HG03575 (cell line): ENCODE results near the gene GPRIN2.
"Not testable (repeated sequence)": the region's sequence is repeated elsewhere in the genome, so short reads cannot be mapped to it uniquely, and the experiment has no call there.

Experiments used
- ATAC-seq: cut with Tn5 transposase; IDR thresholded peaks from one replicate; pipeline ENCODE4 v1.9.1; 2021; ENCODE audit not compliant: unreplicated experiment, insufficient number of reproducible peaks, low FRiP score; ENCODE audit errors: extremely low read depth

The GPRIN2 gene

DNA sequence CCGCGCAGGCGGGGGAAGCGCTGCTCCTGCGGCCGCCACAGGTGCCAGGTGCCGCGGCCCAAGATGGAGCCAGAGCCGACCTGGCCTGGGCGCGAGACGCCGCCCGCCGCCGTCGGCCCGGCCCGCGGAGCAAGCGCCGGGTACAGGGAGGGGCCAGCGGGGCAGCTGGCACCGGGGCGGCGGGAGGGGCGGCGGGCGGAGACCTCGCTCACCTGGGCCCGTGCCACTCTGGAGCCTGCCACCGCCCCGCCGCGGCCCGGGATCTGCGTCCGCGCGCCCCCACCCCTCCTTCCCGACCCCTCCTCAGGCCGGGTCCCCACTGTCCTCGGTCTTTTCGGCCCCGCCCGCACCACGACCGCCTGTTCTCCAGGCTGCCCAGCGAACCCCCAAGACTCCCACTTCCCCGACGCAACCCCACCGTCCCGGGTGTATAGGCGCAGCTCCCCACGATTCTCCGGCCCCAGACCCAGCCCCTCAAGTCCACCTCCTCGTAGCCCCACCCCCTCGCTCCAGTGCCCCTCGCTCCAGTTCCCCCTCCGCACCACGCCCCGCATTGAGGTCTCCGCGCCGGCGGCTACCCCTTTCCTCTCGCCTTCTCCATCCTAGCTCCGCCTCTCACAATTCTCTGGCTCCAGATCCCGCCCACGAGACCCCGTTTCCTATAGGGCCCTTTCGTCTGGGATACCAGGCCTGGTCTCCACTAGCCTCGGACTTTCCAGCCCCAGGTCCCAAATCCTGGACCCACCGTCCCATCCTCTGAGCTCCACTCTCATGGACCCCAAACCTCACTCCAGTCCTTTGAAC lies at the start of gene GPRIN2:
Gene GPRIN2 (minus strand): TSS at position 144 of the 804 bp plus-strand sequence. CDS start 5,922 bp downstream, outside the sequence.
- ATAC-seq = no peak

DNA sequence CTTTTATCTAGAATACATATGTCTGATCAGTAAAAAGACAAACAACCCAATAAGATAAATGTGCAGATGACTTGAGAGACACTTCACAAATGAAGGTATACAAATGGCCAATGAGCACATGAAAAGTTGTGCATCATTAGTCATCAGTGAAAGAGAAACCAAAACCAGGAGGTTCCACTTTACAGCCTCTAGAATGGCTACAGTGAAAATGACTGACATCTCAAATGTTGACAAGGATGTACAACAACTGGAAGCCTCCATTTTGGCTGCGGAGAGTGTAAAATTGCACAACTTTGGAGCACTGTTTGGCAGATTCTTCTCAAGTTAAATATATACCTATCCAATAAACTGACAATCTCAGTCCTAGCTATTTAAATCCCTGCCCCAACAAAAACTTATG lies 44.1 kb upstream of the GPRIN2 start:
- ATAC-seq = peak; percentile 57

DNA sequence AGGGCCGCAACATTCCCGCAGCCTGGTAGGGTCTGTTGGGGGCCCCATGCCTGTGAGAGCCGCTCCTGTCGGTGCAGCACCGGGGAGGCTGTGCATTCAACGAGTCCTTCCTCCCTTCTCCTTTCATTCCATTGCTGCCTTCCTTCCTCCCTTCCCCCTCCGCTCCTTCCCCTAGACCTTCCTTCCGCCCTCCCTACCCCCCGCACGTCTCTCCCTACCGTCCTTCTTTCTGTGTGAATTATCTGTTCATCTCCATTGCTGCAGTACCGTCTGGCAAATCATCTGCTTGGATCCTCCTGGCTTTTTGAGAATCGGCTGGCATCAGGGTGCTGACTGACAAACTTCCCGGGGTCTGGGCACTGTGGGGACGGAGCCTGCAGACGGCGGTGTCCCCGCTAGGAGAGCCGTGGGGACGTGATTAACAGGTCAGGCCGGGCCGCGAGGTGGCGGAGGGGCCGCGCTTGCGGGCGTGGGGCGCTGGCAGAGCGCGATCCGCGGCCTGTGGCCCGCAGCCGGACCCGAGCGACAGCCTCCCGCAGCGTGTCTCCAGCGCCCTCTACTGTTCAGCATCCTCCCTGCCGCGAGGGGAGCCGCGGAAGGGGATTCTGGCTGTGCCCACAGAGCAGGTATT lies 41.3 kb upstream of the GPRIN2 start:
- ATAC-seq = not testable (repeated sequence)

DNA sequence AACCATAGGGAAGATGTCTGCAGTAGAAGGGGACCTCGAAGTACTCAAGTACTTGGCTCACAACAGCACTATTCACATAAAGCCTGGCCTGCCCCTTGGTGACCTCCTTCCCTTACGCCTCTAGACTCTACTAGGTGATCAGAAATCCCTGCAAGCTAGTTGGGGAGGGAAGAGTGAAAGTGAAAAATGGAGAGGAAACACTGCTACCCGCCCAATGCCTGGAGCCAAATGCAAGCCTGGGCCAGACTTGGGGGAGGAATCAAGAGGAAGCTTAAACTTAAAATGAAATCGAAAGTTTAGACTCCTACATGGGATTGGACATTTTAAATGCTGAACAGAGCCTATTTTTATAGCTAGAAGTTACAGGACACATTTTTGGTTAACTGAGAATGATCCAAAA lies 40.1 kb upstream of the GPRIN2 start:
- ATAC-seq = not testable (repeated sequence)

DNA sequence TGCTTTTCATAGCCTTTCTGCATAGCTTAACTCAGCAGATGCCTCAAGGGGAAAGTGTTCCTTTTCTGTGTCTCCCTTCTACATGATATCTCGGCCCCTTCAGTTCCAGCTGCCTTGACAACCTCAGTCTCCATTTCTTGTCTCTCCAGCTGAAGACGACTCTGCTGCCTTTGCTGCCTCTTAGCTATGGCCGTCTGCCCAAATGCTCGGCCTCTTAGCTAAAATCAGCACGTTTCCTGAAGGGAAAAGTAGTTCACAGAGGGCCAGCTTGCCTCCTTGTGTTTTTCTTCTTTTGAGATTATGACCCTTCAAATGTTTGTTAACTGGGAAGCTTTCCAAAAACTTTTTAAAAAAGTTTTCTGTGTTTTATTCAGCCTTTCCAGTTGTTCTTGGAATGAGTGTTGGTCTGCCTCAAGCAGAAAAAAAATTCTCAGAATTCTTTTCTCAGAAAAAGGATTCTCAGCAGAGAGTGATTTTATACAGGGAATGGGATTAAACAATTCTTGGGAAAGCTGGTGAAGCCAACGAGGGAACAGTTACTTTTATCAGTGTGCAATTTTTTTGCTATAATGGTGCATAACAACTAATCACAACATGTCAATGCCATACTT lies 38.1 kb upstream of the GPRIN2 start:
- not testable (repeated sequence) for ATAC-seq

DNA sequence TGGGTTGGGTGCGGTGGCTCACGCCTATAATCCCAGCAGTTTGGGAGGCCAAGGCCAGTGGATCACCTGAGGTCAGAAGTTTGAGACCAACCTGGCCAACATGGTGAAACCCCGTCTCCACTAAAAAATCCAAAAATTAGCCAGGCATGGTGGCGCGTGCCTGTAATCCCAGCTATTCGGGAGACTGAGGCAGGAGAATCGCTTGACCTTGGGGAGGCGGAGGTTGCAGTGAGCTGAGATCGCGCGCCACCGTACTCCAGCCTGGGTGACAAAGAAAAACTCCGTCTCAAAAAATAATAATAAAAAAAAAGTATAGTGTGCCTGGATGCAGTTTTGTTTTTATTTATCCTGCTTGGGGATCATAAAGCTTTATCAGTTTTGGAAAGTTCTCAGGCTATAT lies 36.8 kb upstream of the GPRIN2 start:
- ATAC-seq = not testable (repeated sequence)

DNA sequence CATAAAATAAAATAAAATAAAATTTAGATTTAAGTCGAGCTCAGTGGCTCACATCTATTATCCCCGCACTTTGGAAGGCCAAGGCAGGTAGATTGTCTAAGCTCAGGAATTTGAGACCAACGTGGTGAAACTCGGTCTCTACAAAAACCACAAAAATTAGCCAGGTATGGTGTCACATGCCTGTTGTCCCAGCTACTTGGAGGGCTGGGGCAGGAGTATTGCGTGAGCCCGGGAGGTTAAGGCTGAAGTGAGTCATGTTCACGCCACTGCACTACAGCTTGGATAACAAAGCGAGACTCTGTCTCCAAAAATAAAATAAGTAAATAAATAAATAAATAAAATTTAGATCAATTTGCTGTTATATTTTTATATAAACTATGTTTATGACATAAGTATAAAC lies 34.6 kb upstream of the GPRIN2 start:
- ATAC-seq = not testable (repeated sequence)

DNA sequence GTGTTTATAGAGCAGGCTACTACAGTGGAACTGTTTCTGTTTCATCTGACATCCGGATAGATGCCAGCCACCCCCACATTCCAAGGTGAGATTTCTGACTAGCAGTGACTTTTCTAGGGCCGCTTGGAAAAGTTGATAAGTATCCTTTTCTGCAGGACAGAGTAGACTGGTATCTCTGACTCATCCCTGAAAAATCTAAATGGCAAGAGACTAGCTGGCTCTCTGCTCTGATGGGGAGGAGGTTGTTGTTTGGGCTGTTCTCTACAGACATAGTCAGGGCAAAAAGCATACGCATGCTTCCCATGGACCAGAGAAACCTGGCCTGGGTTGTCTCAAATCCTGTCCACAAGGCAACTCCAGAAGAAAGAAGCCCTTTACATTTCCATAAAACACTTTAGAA lies 33.1 kb upstream of the GPRIN2 start:
- not testable (repeated sequence) for ATAC-seq

- not testable (repeated sequence) for ATAC-seq
These were observed 31.8 kb upstream of the GPRIN2 start for GRCh38 chr10:46588221-46588620.

GRCh38 chr10:46587546-46587945 lies 31.1 kb upstream of the GPRIN2 start:
- not testable (repeated sequence) for ATAC-seq

- ATAC-seq = not testable (repeated sequence)
These were observed 28.8 kb upstream of the GPRIN2 start for GRCh38 chr10:46585246-46585645.

- ATAC-seq = not testable (repeated sequence)
These were observed 27.7 kb upstream of the GPRIN2 start for GRCh38 chr10:46584196-46584595.

DNA sequence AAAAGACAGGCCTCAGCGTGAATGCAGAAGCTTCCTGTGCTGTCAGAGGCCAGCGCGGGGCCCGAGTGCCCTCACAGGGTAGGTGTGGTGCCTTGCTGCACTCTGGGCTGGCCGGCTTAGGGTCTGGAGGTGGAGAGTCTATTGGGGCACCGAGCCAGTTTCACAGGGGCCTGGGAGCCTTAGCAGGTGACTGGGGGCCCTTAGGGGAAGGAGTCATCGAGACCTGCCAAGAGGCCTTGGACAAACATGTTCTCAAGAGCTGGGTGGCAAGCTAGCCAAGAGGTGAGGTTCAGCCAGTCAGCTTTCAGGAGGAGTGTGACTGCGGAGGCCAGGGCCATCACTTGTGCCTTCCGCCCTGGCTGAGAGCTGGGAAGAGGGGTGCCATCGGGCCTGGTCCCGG lies 26.1 kb upstream of the GPRIN2 start:
- not testable (repeated sequence) for ATAC-seq

- not testable (repeated sequence) for ATAC-seq
These were observed 25.5 kb upstream of the GPRIN2 start for GRCh38 chr10:46581997-46582396.

GRCh38 chr10:46579378-46579777 lies 22.9 kb upstream of the GPRIN2 start:
- not testable (repeated sequence) for ATAC-seq

- ATAC-seq = not testable (repeated sequence)
These were observed 22.2 kb upstream of the GPRIN2 start, which contains the start of gene SYT15 for GRCh38 chr10:46578474-46579178. Gene SYT15, plus strand, starts transcription at chr10:46579128. Its CDS starts 41 bp downstream, at chr10:46579169.

- not testable (repeated sequence) for ATAC-seq
These were observed 21.4 kb upstream of the GPRIN2 start for GRCh38 chr10:46577624-46578473.

DNA sequence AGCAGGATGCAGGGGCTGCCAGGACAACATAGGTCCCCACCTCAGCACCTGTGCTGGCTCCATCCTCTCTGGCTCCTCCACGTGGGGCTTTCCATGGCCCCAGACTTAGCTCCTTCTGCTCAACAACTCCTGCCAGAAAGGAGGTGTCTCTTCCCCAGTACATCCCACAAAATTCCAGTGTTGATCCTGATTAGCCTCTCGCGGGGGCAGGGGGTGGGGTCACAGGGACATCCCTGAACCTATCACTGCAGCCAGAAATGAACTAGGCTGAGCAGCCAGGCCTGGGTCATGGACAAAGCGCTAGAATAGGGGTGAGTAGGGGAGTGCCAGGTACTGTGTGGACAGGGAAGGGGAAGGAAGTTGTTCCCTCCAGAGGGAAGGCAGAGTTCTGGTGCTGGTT lies 17.4 kb upstream of the GPRIN2 start:
- ATAC-seq = not testable (repeated sequence)
